Right hindlimb (tissue), 1 donor: ENCODE data around the gene MAP1LC3B2.

Experiments used
- DNase-seq: peaks from one replicate; pipeline ENCODE4 v3.0.0-alpha.2; 2018

The MAP1LC3B2 gene

DNA sequence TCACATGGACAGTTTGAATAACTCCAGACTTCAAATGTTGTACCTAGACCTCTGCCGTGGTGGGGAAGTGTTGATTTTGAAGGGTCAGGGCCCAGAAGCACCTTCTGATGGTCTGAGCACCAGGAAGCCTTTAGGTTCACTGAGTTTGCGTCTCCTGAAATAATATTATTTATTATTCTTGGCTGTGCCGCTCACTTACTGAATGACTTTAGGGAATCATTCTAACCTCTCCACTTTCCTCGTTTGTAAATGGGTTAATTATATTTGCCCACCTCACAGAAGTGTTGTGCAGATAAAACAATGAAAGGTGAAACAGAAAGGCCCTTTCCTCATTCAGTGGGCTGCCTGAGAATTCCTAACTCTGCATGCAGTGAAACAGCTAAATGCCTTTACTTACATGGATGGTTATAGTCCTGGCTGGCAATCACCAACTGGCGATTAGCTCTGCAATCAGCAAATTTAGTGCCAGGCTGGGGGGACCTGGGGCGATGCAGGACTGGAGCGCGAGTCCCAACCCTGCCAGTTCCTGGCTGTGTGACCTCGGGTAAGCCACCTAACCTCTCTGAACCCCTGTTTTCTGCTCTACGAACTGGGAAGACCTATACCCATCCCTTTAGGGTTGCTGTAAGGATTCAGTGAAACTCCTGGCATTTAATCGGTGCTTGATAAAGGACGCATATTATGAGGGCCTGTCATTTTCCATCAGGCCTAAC, 57.5 kb downstream of the MAP1LC3B2 start:
- DNase-seq, result no peak

- no peak for DNase-seq
These were observed 60.1 kb downstream of the MAP1LC3B2 start for GRCh38 chr12:116619246-116619645.

DNA sequence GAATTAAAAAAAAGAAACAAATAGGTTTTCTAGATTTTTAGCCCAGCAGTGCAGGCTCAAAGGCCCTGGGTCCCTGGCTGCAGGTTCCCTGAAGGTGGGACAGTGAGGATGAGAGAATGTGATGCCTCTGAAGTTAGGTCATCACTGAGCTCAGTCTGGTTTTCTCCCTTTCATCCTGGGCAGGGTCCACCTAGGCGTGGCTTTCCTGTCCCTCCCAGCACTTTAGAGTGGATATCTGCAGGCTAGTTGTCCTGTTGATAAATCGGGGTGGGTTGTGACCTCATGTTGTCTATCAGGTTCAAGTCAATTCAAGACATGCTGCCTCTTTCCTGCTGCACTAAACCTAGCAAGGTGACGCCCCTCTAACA, 60.9 kb downstream of the MAP1LC3B2 start:
- DNase-seq, result no peak

DNA sequence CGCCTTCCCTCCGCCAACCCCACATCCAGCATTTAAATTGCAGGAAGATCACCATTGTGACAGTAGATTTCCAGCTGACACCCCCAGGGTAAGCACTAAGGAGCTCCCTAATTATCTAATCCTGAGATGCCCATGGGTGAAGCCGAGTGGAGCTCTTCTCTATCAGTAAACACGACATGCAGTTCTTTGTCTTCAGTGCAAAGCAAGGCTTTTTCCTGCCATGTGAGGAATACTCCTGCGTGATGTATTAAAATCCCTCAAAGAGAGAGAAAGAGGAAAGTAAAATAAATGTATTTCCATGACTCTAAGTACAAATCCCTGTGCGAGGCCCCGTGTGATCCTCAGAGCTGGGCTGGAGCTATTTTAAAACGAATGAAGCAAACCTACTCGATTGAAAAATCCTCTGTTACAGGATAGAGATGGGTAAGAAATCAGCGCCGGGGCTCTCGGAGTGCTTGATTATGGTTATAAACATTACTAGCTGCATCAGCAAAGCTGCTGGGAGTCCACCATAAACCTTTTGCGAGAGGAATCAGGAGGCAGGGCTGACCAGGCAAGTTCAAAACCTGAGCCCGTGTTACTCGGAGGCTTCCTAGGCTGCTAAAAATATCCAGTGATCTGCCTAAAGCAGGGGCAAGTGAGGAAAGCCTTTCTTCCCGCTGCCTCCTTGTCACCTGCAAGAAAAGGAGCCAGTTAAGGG, 61.5 kb downstream of the MAP1LC3B2 start:
- no peak for DNase-seq

- no peak for DNase-seq
These were observed 62.0 kb downstream of the MAP1LC3B2 start for GRCh38 chr12:116621194-116621593.

GRCh38 chr12:116624516-116624915, 65.3 kb downstream of the MAP1LC3B2 start:
- no peak for DNase-seq

GRCh38 chr12:116626153-116626552, 67.0 kb downstream of the MAP1LC3B2 start:
- no peak for DNase-seq
